GM19238 (cell line): ENCODE results near the gene BRMS1.
"Not testable (repeated sequence)": the region's sequence is repeated elsewhere in the genome, so short reads cannot be mapped to it uniquely, and the experiment has no call there.

ENCODE experiments used
- DNase-seq: peaks from one replicate; pipeline ENCODE4 v3.0.0; 2011; ENCODE audit warnings: low spot score; ENCODE audit not compliant: insufficient read length

Gene BRMS1

GRCh38 chr11:66311965-66312548, 32.8 kb downstream of the BRMS1 start:
- peak; percentile 87 for DNase-seq

- no peak for DNase-seq
These were observed 33.4 kb downstream of the BRMS1 start for GRCh38 chr11:66311470-66311964.

GRCh38 chr11:66310803-66311440, 34.0 kb downstream of the BRMS1 start:
- not testable (repeated sequence) for DNase-seq

GRCh38 chr11:66310324-66310723, 34.6 kb downstream of the BRMS1 start:
- no peak for DNase-seq

- DNase-seq: no peak
These were observed 35.4 kb downstream of the BRMS1 start for GRCh38 chr11:66309475-66309874.

- no peak for DNase-seq
These were observed 42.2 kb downstream of the BRMS1 start for GRCh38 chr11:66302656-66303055.

GRCh38 chr11:66299186-66299585, 45.7 kb downstream of the BRMS1 start:
- no peak for DNase-seq

GRCh38 chr11:66297610-66298009, 47.3 kb downstream of the BRMS1 start:
- DNase-seq: no peak

GRCh38 chr11:66294626-66295620, 50.0 kb downstream of the BRMS1 start:
- DNase-seq: no peak

GRCh38 chr11:66293777-66294625, 50.9 kb downstream of the BRMS1 start:
- no peak for DNase-seq

GRCh38 chr11:66293352-66293751, 51.6 kb downstream of the BRMS1 start:
- no peak for DNase-seq

- DNase-seq: no peak
These were observed 52.2 kb downstream of the BRMS1 start for GRCh38 chr11:66292543-66293332.

- no peak for DNase-seq
These were observed 53.0 kb downstream of the BRMS1 start, which contains the start of gene TMEM151A for GRCh38 chr11:66291706-66292542. TSS of gene TMEM151A (plus strand) at chr11:66291894. CDS start at chr11:66292014, 120 bp downstream.

- no peak for DNase-seq
These were observed 53.6 kb downstream of the BRMS1 start for GRCh38 chr11:66291303-66291705.

GRCh38 chr11:66290330-66290621, 54.6 kb downstream of the BRMS1 start:
- no peak for DNase-seq

GRCh38 chr11:66289548-66290329, 55.2 kb downstream of the BRMS1 start:
- DNase-seq: peak; percentile 95

- peak; percentile 100 for DNase-seq
These were observed 56.0 kb downstream of the BRMS1 start, which contains the start of gene YIF1A for GRCh38 chr11:66288671-66289547. TSS of gene YIF1A (minus strand) at chr11:66289143. CDS start at chr11:66288985, 158 bp downstream.
